Activated CD8-positive, alpha-beta T cell treated with anti-CD3 and anti-CD28 coated beads for 36 hours (primary cell): ENCODE data around the gene ECI1. TPM values are rescaled to one million over a fixed set of nuclear protein-coding genes. Genes with fewer than 3 reads are reported as not detected.

ENCODE experiments used
- ATAC-seq: fragments of 200-7000 bp; cut with Tn5 transposase; one replicate; pipeline ENCODE4 v1.10.0; 2021; ENCODE audit warnings: mild to moderate bottlenecking, moderate library complexity
- CTCF ChIA-PET: fragments of 350-600 bp; sonication (Branson Sonifier 250); formaldehyde crosslinking; loops from one replicate; lab custom pipeline; 2021; ENCODE audit warnings: antibody characterized with exemption; lab: Charles Lee
- POLR2A ChIA-PET: fragments of 350-600 bp; sonication (Branson Sonifier 250); formaldehyde crosslinking; loops from one replicate; lab custom pipeline; 2021; ENCODE audit warnings: antibody characterized with exemption; lab: Charles Lee
- DNase-seq: peaks from one replicate; pipeline ENCODE4 v3.0.0-alpha.2; 2020
- H3K27ac Mint-ChIP-seq: one replicate; pipeline ENCODE4 v1.8.0; 2021; ENCODE audit warnings: mild to moderate bottlenecking, mixed read lengths
- H3K27me3 Mint-ChIP-seq: one replicate; pipeline ENCODE4 v1.8.0; 2021; ENCODE audit warnings: mixed read lengths
- H3K36me3 Mint-ChIP-seq: one replicate; pipeline ENCODE4 v1.8.0; 2021; ENCODE audit warnings: low read depth, mixed read lengths
- H3K4me1 Mint-ChIP-seq: one replicate; pipeline ENCODE4 v1.8.0; 2021; ENCODE audit warnings: low read depth, mixed read lengths
- H3K4me3 Mint-ChIP-seq: one replicate; pipeline ENCODE4 v1.8.0; 2021; ENCODE audit warnings: mild to moderate bottlenecking, moderate library complexity, mixed read lengths
- H3K9me3 Mint-ChIP-seq: one replicate; pipeline ENCODE4 v1.8.0; 2021; ENCODE audit warnings: mixed read lengths
- intact Hi-C: fragments of 100-400 bp; cut with micrococcal nuclease; formaldehyde crosslinking; loops from one replicate; pipeline ENCODE4 v1.10.0; 2022
- total RNA-seq, 2 experiments: library from RNA; stranded (reverse); gene quantifications; one replicate each; pipeline ENCODE4 v1.2.3, GENCODE V29; 2021
- TF ChIP-seq, protein P1 (sequence below): fragments of 200-600 bp; IDR thresholded peaks from one replicate; pipeline ENCODE4 v1.8.0; 2022; ENCODE audit warnings: antibody characterized with exemption, mild to moderate bottlenecking

The ECI1 gene
- total RNA-seq, 2 experiments from 2014 or later, result 37.4 to 40.5 TPM

DNA sequence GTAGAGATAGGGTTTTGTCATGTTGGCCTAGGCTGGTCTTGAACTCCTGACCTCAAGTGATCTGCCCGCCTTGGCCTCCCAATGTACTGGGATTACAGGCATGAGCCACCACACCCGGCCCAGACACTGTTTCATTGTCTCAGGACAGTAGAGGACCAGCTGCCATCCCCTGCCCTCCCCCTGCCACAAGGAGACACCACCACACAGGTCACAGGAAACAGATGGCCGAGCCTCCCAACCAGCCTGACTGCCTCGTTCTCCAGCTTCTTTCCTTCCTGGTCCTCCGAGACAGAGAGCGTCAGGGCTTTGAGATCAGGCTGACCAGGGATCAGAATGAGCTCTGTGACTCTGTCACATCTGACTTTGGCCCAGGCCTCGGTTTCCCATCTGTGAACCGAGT lies 37.3 kb upstream of the ECI1 start:
- intact Hi-C loops, result no loop called here
- ChIA-PET CTCF (no interaction called here), POLR2A (no interaction called here)
- no peaks in the 10 kb centered on the region for H3K4me1 Mint-ChIP-seq
- H3K4me3 Mint-ChIP-seq, result no peak overlapping the region
- H3K36me3 Mint-ChIP-seq, result no peaks in the 10 kb centered on the region
- no peak for ATAC-seq
- no peak for DNase-seq
- TF ChIP-seq, protein P1, sequence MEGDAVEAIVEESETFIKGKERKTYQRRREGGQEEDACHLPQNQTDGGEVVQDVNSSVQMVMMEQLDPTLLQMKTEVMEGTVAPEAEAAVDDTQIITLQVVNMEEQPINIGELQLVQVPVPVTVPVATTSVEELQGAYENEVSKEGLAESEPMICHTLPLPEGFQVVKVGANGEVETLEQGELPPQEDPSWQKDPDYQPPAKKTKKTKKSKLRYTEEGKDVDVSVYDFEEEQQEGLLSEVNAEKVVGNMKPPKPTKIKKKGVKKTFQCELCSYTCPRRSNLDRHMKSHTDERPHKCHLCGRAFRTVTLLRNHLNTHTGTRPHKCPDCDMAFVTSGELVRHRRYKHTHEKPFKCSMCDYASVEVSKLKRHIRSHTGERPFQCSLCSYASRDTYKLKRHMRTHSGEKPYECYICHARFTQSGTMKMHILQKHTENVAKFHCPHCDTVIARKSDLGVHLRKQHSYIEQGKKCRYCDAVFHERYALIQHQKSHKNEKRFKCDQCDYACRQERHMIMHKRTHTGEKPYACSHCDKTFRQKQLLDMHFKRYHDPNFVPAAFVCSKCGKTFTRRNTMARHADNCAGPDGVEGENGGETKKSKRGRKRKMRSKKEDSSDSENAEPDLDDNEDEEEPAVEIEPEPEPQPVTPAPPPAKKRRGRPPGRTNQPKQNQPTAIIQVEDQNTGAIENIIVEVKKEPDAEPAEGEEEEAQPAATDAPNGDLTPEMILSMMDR, result no peak
- no peaks in the 10 kb centered on the region for H3K27me3 Mint-ChIP-seq
- H3K27ac Mint-ChIP-seq, result no peak overlapping the region
- no peaks in the 10 kb centered on the region for H3K9me3 Mint-ChIP-seq

DNA sequence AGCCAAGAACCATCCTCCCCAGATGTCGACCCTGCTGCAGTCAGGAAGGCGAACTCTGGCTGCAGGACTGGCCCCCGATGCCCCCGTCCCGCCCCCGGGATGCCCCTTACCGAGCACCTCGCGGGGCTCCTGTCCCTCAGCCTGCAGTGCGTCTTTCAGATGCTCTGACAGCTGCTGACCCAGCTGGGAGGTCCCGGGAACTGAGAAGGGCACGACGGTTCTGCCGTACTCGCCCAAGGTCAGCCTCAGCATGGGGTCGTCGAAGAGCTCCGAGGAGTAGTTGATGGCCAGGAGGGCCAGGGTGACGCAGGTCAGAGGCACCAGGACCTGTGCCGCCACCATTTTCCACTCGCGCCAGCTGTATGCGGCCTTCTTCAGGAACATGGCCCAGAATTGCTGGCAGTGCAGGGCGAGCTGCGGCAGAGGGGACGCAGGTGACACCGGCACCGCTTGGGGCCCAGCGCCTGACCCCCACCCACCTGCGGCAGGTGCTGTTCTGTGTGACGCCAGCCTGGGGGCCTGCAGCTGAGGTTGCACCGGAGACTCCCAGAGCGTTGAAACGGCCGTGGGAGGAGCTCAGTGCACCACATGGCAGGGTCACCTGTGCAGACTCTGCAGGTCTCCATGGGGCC lies 36.6 kb upstream of the ECI1 start:
- no peak for DNase-seq
- Mint-ChIP-seq H3K4me3 (no peak overlapping the region), H3K36me3 (no peaks in the 10 kb centered on the region), H3K4me1 (no peaks in the 10 kb centered on the region), H3K27me3 (no peaks in the 10 kb centered on the region), H3K9me3 (no peaks in the 10 kb centered on the region), H3K27ac (no peak overlapping the region)
- ATAC-seq, result no peak
- POLR2A ChIA-PET, result no interaction called here
- intact Hi-C loops, result no loop called here
- CTCF ChIA-PET, result interaction anchor here (1.0 kb wide), 1 partner anchor 23 kb away, joined by 4 read pairs; no protein-coding TSS in a partner anchor
- TF ChIP-seq, protein P1, result no peak

DNA sequence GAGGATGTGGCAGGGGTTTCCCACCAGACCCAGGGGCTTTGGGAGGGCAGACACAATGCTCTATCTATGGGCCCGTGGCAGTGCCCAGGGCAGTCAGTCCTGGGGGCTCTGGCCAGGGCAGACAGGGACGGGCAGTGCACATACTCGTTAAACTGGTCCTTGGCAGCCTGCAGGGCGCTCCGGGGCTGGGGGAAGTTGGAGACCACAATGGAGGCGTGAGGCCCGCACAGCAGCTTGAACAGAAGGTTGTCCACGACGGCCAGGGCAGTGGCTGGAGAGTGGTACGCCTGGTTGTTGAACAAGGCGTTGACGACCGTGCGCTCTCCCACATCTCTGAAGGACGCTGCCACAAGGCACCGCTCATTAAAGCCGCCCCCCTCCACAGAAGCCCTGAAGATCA lies 35.2 kb upstream of the ECI1 start:
- TF ChIP-seq, protein P1, result no peak
- Mint-ChIP-seq H3K36me3 (no peaks in the 10 kb centered on the region), H3K4me3 (no peak overlapping the region), H3K4me1 (no peaks in the 10 kb centered on the region), H3K27me3 (no peaks in the 10 kb centered on the region), H3K9me3 (no peaks in the 10 kb centered on the region), H3K27ac (no peak overlapping the region)
- POLR2A ChIA-PET, result no interaction called here
- DNase-seq (no peak), ATAC-seq (no peak)
- intact Hi-C loops, result no loop called here
- CTCF ChIA-PET, result interaction anchor here (1.0 kb wide), 1 partner anchor 136 kb away, joined by 3 read pairs; no protein-coding TSS in a partner anchor

DNA sequence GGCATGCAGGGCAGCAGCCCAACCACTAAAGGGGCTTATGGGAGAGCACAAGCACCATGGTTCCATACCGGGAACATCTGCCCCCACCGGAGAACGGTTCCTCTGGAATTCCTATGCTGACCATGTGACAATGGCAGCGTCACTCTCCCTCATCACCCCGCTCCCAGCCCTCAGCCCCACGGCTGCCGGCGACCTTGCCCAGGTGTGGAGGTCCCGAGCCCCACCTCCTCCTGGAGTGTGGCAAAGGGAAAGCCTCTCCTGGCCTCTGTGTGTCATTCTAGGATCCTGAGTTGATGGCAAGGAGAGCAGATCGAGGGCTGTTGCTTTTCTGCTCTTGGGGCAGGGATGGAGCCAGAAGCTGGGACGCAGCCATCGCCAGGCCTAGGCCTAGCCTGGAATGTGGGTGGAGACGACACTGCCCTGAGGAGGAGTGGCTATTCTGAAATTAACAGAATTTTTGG lies 34.4 kb upstream of the ECI1 start:
- Mint-ChIP-seq H3K27ac (no peak overlapping the region), H3K4me1 (no peaks in the 10 kb centered on the region), H3K9me3 (no peaks in the 10 kb centered on the region), H3K4me3 (no peak overlapping the region), H3K27me3 (no peaks in the 10 kb centered on the region), H3K36me3 (no peaks in the 10 kb centered on the region)
- ChIA-PET POLR2A (no interaction called here), CTCF (no interaction called here)
- intact Hi-C loops, result no loop called here
- DNase-seq, result no peak
- no peak for ATAC-seq
- TF ChIP-seq, protein P1, result no peak

DNA sequence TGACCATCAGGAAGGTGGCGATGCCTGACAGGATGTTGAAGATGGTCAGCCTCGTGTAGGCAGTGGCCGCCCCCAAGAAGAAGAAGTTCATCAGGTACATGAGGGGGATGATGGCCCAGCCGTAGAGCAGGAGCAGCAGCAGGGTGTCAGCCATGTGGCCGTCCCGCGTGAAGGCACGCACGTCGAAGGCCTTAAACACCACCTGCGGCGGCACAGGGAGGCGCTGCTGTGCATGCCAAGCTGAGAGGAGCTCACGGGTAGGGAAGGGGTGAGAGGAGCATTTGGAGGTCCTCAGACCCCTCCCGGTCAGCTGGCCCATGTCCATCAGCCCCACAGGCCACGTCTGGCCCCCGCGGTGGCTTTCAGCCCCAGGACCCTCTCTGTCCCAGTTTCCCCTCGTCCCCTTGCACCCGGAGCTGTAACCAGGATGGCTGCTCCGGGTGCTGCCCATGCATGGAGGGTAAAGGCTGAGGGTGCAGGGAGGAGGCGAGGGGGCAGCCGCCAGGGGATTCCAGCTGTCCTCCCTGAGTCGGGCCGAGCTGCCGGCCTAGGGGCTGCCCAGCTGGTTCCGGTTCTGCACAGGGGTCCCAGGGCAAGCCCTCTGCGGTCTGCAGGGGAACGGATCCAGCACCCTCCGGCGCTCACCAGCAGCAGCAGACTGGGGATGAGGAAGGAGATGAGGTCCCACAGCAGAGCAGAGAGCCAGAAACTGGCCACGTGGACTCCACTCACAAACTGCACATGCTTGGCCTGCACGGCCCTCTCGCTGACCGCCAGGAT lies 33.6 kb upstream of the ECI1 start:
- H3K4me3 Mint-ChIP-seq, result no peak overlapping the region
- no peaks in the 10 kb centered on the region for H3K27me3 Mint-ChIP-seq
- DNase-seq (no peak), ATAC-seq (no peak)
- TF ChIP-seq, protein P1, result no peak
- H3K36me3 Mint-ChIP-seq, result no peaks in the 10 kb centered on the region
- ChIA-PET POLR2A (no interaction called here), CTCF (no interaction called here)
- intact Hi-C loops, result no loop called here
- no peaks in the 10 kb centered on the region for H3K9me3 Mint-ChIP-seq
- H3K27ac Mint-ChIP-seq, result no peak overlapping the region
- H3K4me1 Mint-ChIP-seq, result no peaks in the 10 kb centered on the region
